Medulla oblongata (tissue), 1 donor: ENCODE data around the gene ZFX.
"Not testable (repeated sequence)": the region's sequence is repeated elsewhere in the genome, so short reads cannot be mapped to it uniquely, and the experiment has no call there.

Source experiments
- DNase-seq: peaks from one replicate; pipeline ENCODE4 v3.0.0-alpha.2; 2015; ENCODE audit errors: extremely low spot score

The ZFX gene

GRCh38 chrX:24151513-24151912, 2.0 kb downstream of the ZFX start:
- DNase-seq = no peak

GRCh38 chrX:24153178-24153795, 3.8 kb downstream of the ZFX start:
- no peak for DNase-seq

- DNase-seq = no peak
Measured at GRCh38 chrX:24153796-24154189, 4.3 kb downstream of the ZFX start.

GRCh38 chrX:24154490-24155034, 5.0 kb downstream of the ZFX start:
- no peak for DNase-seq

- DNase-seq = not testable (repeated sequence)
Measured at GRCh38 chrX:24155747-24156146, 6.2 kb downstream of the ZFX start.

- no peak for DNase-seq
Measured at GRCh38 chrX:24156177-24156576, 6.6 kb downstream of the ZFX start.

GRCh38 chrX:24158881-24159280, 9.4 kb downstream of the ZFX start:
- DNase-seq = no peak

GRCh38 chrX:24166078-24166477, 16.5 kb downstream of the ZFX start:
- no peak for DNase-seq

GRCh38 chrX:24167719-24168472, 18.4 kb downstream of the ZFX start:
- no peak for DNase-seq

GRCh38 chrX:24168807-24169206, 19.3 kb downstream of the ZFX start:
- no peak for DNase-seq

- no peak for DNase-seq
Measured at GRCh38 chrX:24169211-24169610, 19.7 kb downstream of the ZFX start.

- DNase-seq = no peak
Measured at GRCh38 chrX:24173115-24173847, 23.8 kb downstream of the ZFX start.

GRCh38 chrX:24175276-24175675, 25.7 kb downstream of the ZFX start:
- DNase-seq = no peak

- DNase-seq = no peak
Measured at GRCh38 chrX:24178441-24178840, 28.9 kb downstream of the ZFX start.

- no peak for DNase-seq
Measured at GRCh38 chrX:24184018-24184417, 34.5 kb downstream of the ZFX start.

- DNase-seq = no peak
Measured at GRCh38 chrX:24186483-24186882, 37.0 kb downstream of the ZFX start.

GRCh38 chrX:24186986-24187385, 37.5 kb downstream of the ZFX start:
- DNase-seq = no peak

- no peak for DNase-seq
Measured at GRCh38 chrX:24189490-24189889, 40.0 kb downstream of the ZFX start.

- DNase-seq = no peak
Measured at GRCh38 chrX:24190500-24191156, 41.1 kb downstream of the ZFX start.

- DNase-seq = no peak
Measured at GRCh38 chrX:24196509-24196908, 47.0 kb downstream of the ZFX start.

GRCh38 chrX:24198101-24198500, 48.6 kb downstream of the ZFX start:
- DNase-seq = no peak

- no peak for DNase-seq
Measured at GRCh38 chrX:24200133-24200532, 50.6 kb downstream of the ZFX start.
